Endodermal cell (in vitro differentiated cells): ENCODE results near the gene FRAT2. TPM values are rescaled to one million over a fixed set of nuclear protein-coding genes. Genes with fewer than 3 reads are reported as not detected.
A peak's percentile ranks its signal among the peaks of the same experiment; 100 is the strongest.

ENCODE experiments used
- DNase-seq: peaks from one replicate; pipeline ENCODE4 v3.0.0-alpha.2; 2017
- H3K27ac ChIP-seq: 2 replicates; pipeline ENCODE4 v1.5.1; 2013; ENCODE audit warnings: mild to moderate bottlenecking, low read depth, low read length, moderate library complexity
- H3K27me3 ChIP-seq: 2 replicates; pipeline ENCODE4 v1.6.1; 2013; ENCODE audit warnings: mild to moderate bottlenecking, low read length, moderate library complexity; ENCODE audit not compliant: insufficient read depth, control insufficient read depth, poor library complexity, severe bottlenecking
- H3K36me3 ChIP-seq: 2 replicates; pipeline ENCODE4 v1.7.0; 2013; ENCODE audit warnings: mild to moderate bottlenecking, low read length, moderate library complexity; ENCODE audit not compliant: control insufficient read depth, insufficient read depth
- H3K4me1 ChIP-seq: one replicate; pipeline ENCODE4 v1.7.0; 2013; ENCODE audit warnings: low read length; ENCODE audit not compliant: control insufficient read depth, insufficient read depth
- H3K4me3 ChIP-seq: 2 replicates; pipeline ENCODE4 v1.5.1; 2013; ENCODE audit warnings: mild to moderate bottlenecking, low read length, moderate library complexity
- H3K9ac ChIP-seq: 2 replicates; pipeline ENCODE4 v1.6.1; 2013; ENCODE audit warnings: mild to moderate bottlenecking, low read length, moderate library complexity; ENCODE audit not compliant: poor library complexity, severe bottlenecking; ENCODE audit errors: extremely low read depth
- H3K9me3 ChIP-seq: 2 replicates; pipeline ENCODE4 v1.6.1; 2013; ENCODE audit warnings: mild to moderate bottlenecking, low read length, moderate library complexity; ENCODE audit not compliant: control insufficient read depth
- H3K27ac Mint-ChIP-seq: 2 replicates; pipeline ENCODE4 v1.8.0; 2020; ENCODE audit warnings: mixed read lengths
- H3K27me3 Mint-ChIP-seq: 2 replicates; pipeline ENCODE4 v1.8.0; 2021; ENCODE audit warnings: mild to moderate bottlenecking, mixed read lengths; ENCODE audit not compliant: insufficient read depth
- H3K36me3 Mint-ChIP-seq: 2 replicates; pipeline ENCODE4 v1.8.0; 2020; ENCODE audit warnings: low read depth, mixed read lengths
- H3K4me1 Mint-ChIP-seq: 2 replicates; pipeline ENCODE4 v1.8.0; 2020; ENCODE audit warnings: mixed read lengths
- H3K4me3 Mint-ChIP-seq: 2 replicates; pipeline ENCODE4 v1.8.0; 2020; ENCODE audit warnings: mild to moderate bottlenecking, moderate library complexity, mixed read lengths
- H3K9me3 Mint-ChIP-seq: 2 replicates; pipeline ENCODE4 v1.8.0; 2020; ENCODE audit warnings: mild to moderate bottlenecking, mixed read lengths
- CTCF ChIP-seq: fragments of 200-600 bp; sonication (generic); conservative IDR thresholded peaks from 2 replicates; pipeline ENCODE4 v1.5.0; 2021; ENCODE audit warnings: antibody characterized with exemption, mild to moderate bottlenecking
- whole genome bisulfite sequencing, 2 experiments: methylation state at CpG; one replicate each; pipeline versions ENCODE4 v1.1.5 to v1.1.7; 2013; ENCODE audit warnings: missing lambda C conversion rate in 2 of 2, mixed read lengths in 1 of 2; ENCODE audit not compliant: insufficient coverage in 1 of 2, insufficient read length in 1 of 2; 5-methylcytosine and 5-hydroxymethylcytosine counted together
- total RNA-seq, 2 donors: library from RNA; stranded (reverse); fragmentation: NEBNext Ultra II Directional in 1 of 2; extraction: Animal tissue kit (Norgen Biotek cat#: 25700) in 1 of 2; gene quantifications; 2 replicates in 1 of 2; 3 replicates in 1 of 2; pipeline ENCODE4 v1.2.1, GENCODE V29; 2021

The FRAT2 gene
- total RNA-seq, 2 donors from 2014 or later: 31.0 to 35.2 TPM

- H3K4me3 ChIP-seq: no peak overlapping the region
- no peak for DNase-seq
- no peaks in the 10 kb centered on the region for H3K9me3 Mint-ChIP-seq
- H3K36me3 Mint-ChIP-seq: peaks cover 25% of the 10 kb centered on the region
- H3K36me3 ChIP-seq: peaks cover 36% of the 10 kb centered on the region
- no peaks in the 10 kb centered on the region for H3K4me1 Mint-ChIP-seq
- no peaks in the 10 kb centered on the region for H3K4me1 ChIP-seq
- no peak overlapping the region for H3K27ac ChIP-seq
- no peak overlapping the region for H3K9ac ChIP-seq
- H3K27me3 ChIP-seq: no peaks in the 10 kb centered on the region
- H3K9me3 ChIP-seq: no peaks in the 10 kb centered on the region
- WGBS, 2 experiments: 82 to 84% methylated on average over 7 to 8 of the region's 8 CpGs
- TF ChIP-seq CTCF: no peak
- no peaks in the 10 kb centered on the region for H3K27me3 Mint-ChIP-seq
- H3K27ac Mint-ChIP-seq: no peak overlapping the region
- no peak overlapping the region for H3K4me3 Mint-ChIP-seq
These were observed 47.1 kb upstream of the FRAT2 start for GRCh38 chr10:97381626-97382025.

GRCh38 chr10:97380516-97380915 lies 46.0 kb upstream of the FRAT2 start:
- 90 to 95% methylated on average over 5 to 8 of the region's 8 CpGs for WGBS, 2 experiments
- no peaks in the 10 kb centered on the region for H3K27me3 Mint-ChIP-seq
- TF ChIP-seq CTCF: no peak

GRCh38 chr10:97378933-97379921 lies 44.7 kb upstream of the FRAT2 start:
- H3K4me1 Mint-ChIP-seq: no peaks in the 10 kb centered on the region
- H3K27me3 Mint-ChIP-seq: no peaks in the 10 kb centered on the region

More at GRCh38 chr10:97380516-97380915, 46.0 kb upstream of the FRAT2 start:
- H3K36me3 Mint-ChIP-seq: peaks cover 30% of the 10 kb centered on the region
- Histone ChIP-seq H3K4me3 (no peak overlapping the region), H3K27me3 (no peaks in the 10 kb centered on the region), H3K4me1 (no peaks in the 10 kb centered on the region), H3K36me3 (peaks cover 32% of the 10 kb centered on the region), H3K9me3 (no peaks in the 10 kb centered on the region), H3K27ac (no peak overlapping the region), H3K9ac (no peak overlapping the region)
- no peaks in the 10 kb centered on the region for H3K4me1 Mint-ChIP-seq
- H3K27ac Mint-ChIP-seq: peak overlapping the region; percentile 68
- H3K9me3 Mint-ChIP-seq: no peaks in the 10 kb centered on the region
- peak; percentile 31 for DNase-seq
- no peak overlapping the region for H3K4me3 Mint-ChIP-seq

More at GRCh38 chr10:97378933-97379921, 44.7 kb upstream of the FRAT2 start:
- DNase-seq: peak; percentile 48
- no peaks in the 10 kb centered on the region for H3K27me3 ChIP-seq
- H3K36me3 Mint-ChIP-seq: peaks cover 25% of the 10 kb centered on the region
- no peak overlapping the region for H3K9ac ChIP-seq
- H3K9me3 ChIP-seq: no peaks in the 10 kb centered on the region
- no peak for TF ChIP-seq CTCF
- H3K27ac Mint-ChIP-seq: no peak overlapping the region
- peaks cover 36% of the 10 kb centered on the region for H3K36me3 ChIP-seq
- H3K4me3 ChIP-seq: no peak overlapping the region
- no peaks in the 10 kb centered on the region for H3K4me1 ChIP-seq
- H3K27ac ChIP-seq: no peak overlapping the region
- no peaks in the 10 kb centered on the region for H3K9me3 Mint-ChIP-seq
- WGBS, 2 experiments: 85 to 87% methylated on average over 12 to 15 of the region's 15 CpGs
- no peak overlapping the region for H3K4me3 Mint-ChIP-seq
